CD4-positive, alpha-beta memory T cell (primary cell): ENCODE measurements around the gene NPY2R. TPM values are rescaled to one million over a fixed set of nuclear protein-coding genes. Genes with fewer than 3 reads are reported as not detected.

Source experiments
- CTCF ChIA-PET: fragments of 350-600 bp; sonication (Branson Sonifier 250); formaldehyde crosslinking; loops from one replicate; lab custom pipeline; 2021; ENCODE audit warnings: inconsistent platforms; ENCODE audit not compliant: partially characterized antibody; lab: Charles Lee
- POLR2A ChIA-PET: fragments of 350-600 bp; sonication (Branson Sonifier 250); formaldehyde crosslinking; loops from one replicate; lab custom pipeline; 2021; ENCODE audit not compliant: partially characterized antibody; lab: Charles Lee
- DNase-seq, 5 donors: peaks; one replicate each; pipeline versions ENCODE4 v3.0.0 to v3.0.0-alpha.2; 2020 to 2022; ENCODE audit warnings: mixed read lengths in 1 of 5
- H3K27ac ChIP-seq: one replicate; pipeline ENCODE4 v1.7.0; 2013; ENCODE audit warnings: low read depth, low read length
- H3K27me3 ChIP-seq: 2 replicates; pipeline ENCODE4 v1.7.0; 2013; ENCODE audit warnings: mild to moderate bottlenecking, low read length, moderate library complexity; ENCODE audit not compliant: insufficient read depth
- H3K36me3 ChIP-seq: 2 replicates; pipeline ENCODE4 v1.7.0; 2013; ENCODE audit warnings: mild to moderate bottlenecking, low read length, moderate library complexity; ENCODE audit not compliant: insufficient read depth
- H3K4me1 ChIP-seq: 2 replicates; pipeline ENCODE4 v1.7.0; 2013; ENCODE audit warnings: mild to moderate bottlenecking, low read length, moderate library complexity; ENCODE audit not compliant: insufficient read depth
- H3K4me3 ChIP-seq, 2 donors: one replicate each; pipeline ENCODE4 v1.7.0; 2013; ENCODE audit warnings: low read length in 2 of 2, mild to moderate bottlenecking in 1 of 2
- H3K9me3 ChIP-seq, 2 donors: one replicate each; pipeline ENCODE4 v1.7.0; 2013; ENCODE audit warnings: low read length in 2 of 2, control low read depth in 1 of 2; ENCODE audit not compliant: control insufficient read depth in 1 of 2
- H3K27ac Mint-ChIP-seq, 7 donors: one replicate each; pipeline ENCODE4 v1.8.0; 2020 to 2021; ENCODE audit warnings: mixed read lengths in 7 of 7, mild to moderate bottlenecking in 6 of 7, inconsistent platforms in 3 of 7, moderate library complexity in 3 of 7
- H3K27me3 Mint-ChIP-seq, 2 donors: one replicate each; pipeline ENCODE4 v1.8.0; 2020 to 2021; ENCODE audit warnings: mixed read lengths in 2 of 2
- H3K36me3 Mint-ChIP-seq, 2 donors: one replicate each; pipeline ENCODE4 v1.8.0; 2020 to 2021; ENCODE audit warnings: mixed read lengths in 2 of 2, inconsistent platforms in 1 of 2, mild to moderate bottlenecking in 1 of 2
- H3K4me1 Mint-ChIP-seq, 4 donors: one replicate each; pipeline ENCODE4 v1.8.0; 2020 to 2021; ENCODE audit warnings: mixed read lengths in 4 of 4, mild to moderate bottlenecking in 1 of 4
- H3K4me3 Mint-ChIP-seq, 8 donors: one replicate each; pipeline ENCODE4 v1.8.0; 2020 to 2021; ENCODE audit warnings: mixed read lengths in 8 of 8, mild to moderate bottlenecking in 7 of 8, moderate library complexity in 6 of 8, inconsistent platforms in 3 of 8
- H3K9me3 Mint-ChIP-seq, 8 donors: one replicate each; pipeline ENCODE4 v1.8.0; 2020 to 2021; ENCODE audit warnings: mixed read lengths in 8 of 8, mild to moderate bottlenecking in 5 of 8, inconsistent platforms in 3 of 8, moderate library complexity in 1 of 8
- intact Hi-C: fragments of 100-400 bp; cut with micrococcal nuclease; formaldehyde crosslinking; loops from one replicate; pipeline ENCODE4 v1.15.1; 2023
- polyA plus RNA-seq, 2 donors: library from polyadenylated mRNA; unstranded; fragments of 300-500 nt; fragmentation: Illumina TruSeq; gene quantifications; one replicate each; pipeline ENCODE4 v1.2.3, GENCODE V29; 2021
- total RNA-seq, 2 experiments: library from RNA; stranded (reverse); gene quantifications; one replicate each; pipeline ENCODE4 v1.2.3, GENCODE V29; 2021

NPY2R gene
- total and polyA plus RNA-seq, 4 experiments from 2014 or later = not detected

GRCh38 chr4:155186972-155187371, 21.5 kb upstream of the NPY2R start:
- H3K4me3 Mint-ChIP-seq = no peak overlapping the region
- H3K4me3 ChIP-seq = no peak overlapping the region
- peaks cover 0 to 4% (median 0%) of the 10 kb centered on the region in 8 donors for H3K9me3 Mint-ChIP-seq
- H3K4me1 Mint-ChIP-seq = no peaks in the 10 kb centered on the region
- ChIA-PET CTCF (no interaction called here), POLR2A (no interaction called here)
- intact Hi-C loops = no loop called here
- H3K27me3 Mint-ChIP-seq = no peaks in the 10 kb centered on the region
- no peak overlapping the region for H3K27ac ChIP-seq
- H3K36me3 ChIP-seq = no peaks in the 10 kb centered on the region
- no peaks in the 10 kb centered on the region for H3K36me3 Mint-ChIP-seq
- H3K4me1 ChIP-seq = no peaks in the 10 kb centered on the region
- no peak overlapping the region for H3K27ac Mint-ChIP-seq
- no peak for DNase-seq
- H3K27me3 ChIP-seq = no peaks in the 10 kb centered on the region
- no peaks in the 10 kb centered on the region for H3K9me3 ChIP-seq

DNA sequence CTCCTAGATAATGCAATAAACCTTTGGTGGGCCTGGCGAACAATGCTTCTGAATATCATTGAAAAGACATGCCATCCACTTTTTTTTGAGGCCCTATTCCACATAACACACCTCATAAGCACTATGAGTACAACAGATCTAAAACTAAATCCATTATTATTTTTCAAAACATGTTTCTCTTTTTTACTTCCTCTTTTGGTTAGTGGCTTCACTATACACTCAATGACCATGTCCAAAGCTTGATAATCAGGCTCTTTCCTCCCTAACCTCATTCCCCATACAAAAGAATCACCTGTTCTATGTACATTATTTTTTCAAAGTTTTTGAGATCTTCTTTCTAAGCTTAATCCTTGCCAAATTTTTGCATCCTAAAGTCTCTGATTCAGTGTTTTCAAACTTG, 20.4 kb upstream of the NPY2R start:
- no peak overlapping the region for H3K4me3 Mint-ChIP-seq
- Histone ChIP-seq H3K4me1 (no peaks in the 10 kb centered on the region), H3K9me3 (no peaks in the 10 kb centered on the region), H3K36me3 (no peaks in the 10 kb centered on the region), H3K27me3 (no peaks in the 10 kb centered on the region), H3K4me3 (no peak overlapping the region), H3K27ac (no peak overlapping the region)
- no peak overlapping the region for H3K27ac Mint-ChIP-seq
- no peaks in the 10 kb centered on the region for H3K27me3 Mint-ChIP-seq
- peaks cover 0 to 2% (median 0%) of the 10 kb centered on the region in 8 donors for H3K9me3 Mint-ChIP-seq
- no peak for DNase-seq
- ChIA-PET POLR2A (no interaction called here), CTCF (no interaction called here)
- intact Hi-C loops = no loop called here
- H3K4me1 Mint-ChIP-seq = no peaks in the 10 kb centered on the region
- H3K36me3 Mint-ChIP-seq = no peaks in the 10 kb centered on the region

GRCh38 chr4:155190099-155190498, 18.3 kb upstream of the NPY2R start:
- ChIA-PET CTCF (no interaction called here), POLR2A (no interaction called here)
- no peak for DNase-seq
- Mint-ChIP-seq H3K4me3 (no peak overlapping the region), H3K27me3 (no peaks in the 10 kb centered on the region), H3K36me3 (no peaks in the 10 kb centered on the region), H3K4me1 (no peaks in the 10 kb centered on the region), H3K9me3 (peaks cover 0 to 1% (median 0%) of the 10 kb centered on the region in 8 donors), H3K27ac (no peak overlapping the region)
- no peak overlapping the region for H3K4me3 ChIP-seq
- no peaks in the 10 kb centered on the region for H3K4me1 ChIP-seq
- no peak overlapping the region for H3K27ac ChIP-seq
- no peaks in the 10 kb centered on the region for H3K27me3 ChIP-seq
- no peaks in the 10 kb centered on the region for H3K36me3 ChIP-seq
- H3K9me3 ChIP-seq = no peaks in the 10 kb centered on the region
- intact Hi-C loops = no loop called here

DNA sequence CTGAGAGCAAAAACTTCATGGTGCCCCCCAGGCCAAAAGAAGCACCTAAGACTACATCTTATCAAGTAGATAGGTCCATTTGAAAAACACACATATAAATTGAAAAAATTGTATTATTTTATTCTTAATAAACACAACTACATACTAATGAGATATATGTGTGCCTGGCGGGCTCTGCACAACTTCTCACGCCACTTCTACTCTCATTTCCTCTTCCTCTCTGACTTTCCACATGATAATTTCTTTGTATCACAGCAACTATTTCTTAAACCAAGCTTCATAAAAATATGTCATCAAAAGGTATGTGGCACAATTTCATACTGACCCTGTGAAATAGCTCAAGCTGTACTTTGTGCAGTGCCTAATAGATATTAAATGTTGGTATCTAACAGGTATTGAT, 10.7 kb upstream of the NPY2R start:
- Histone ChIP-seq H3K4me3 (no peak overlapping the region), H3K36me3 (no peaks in the 10 kb centered on the region), H3K4me1 (no peaks in the 10 kb centered on the region), H3K27ac (no peak overlapping the region), H3K27me3 (no peaks in the 10 kb centered on the region), H3K9me3 (no peaks in the 10 kb centered on the region)
- ChIA-PET POLR2A (no interaction called here), CTCF (no interaction called here)
- H3K36me3 Mint-ChIP-seq = no peaks in the 10 kb centered on the region
- H3K4me1 Mint-ChIP-seq = no peaks in the 10 kb centered on the region
- H3K4me3 Mint-ChIP-seq = no peak overlapping the region
- DNase-seq = no peak
- H3K9me3 Mint-ChIP-seq = peaks cover 0 to 3% (median 0%) of the 10 kb centered on the region in 8 donors
- H3K27ac Mint-ChIP-seq = no peak overlapping the region
- intact Hi-C loops = no loop called here
- H3K27me3 Mint-ChIP-seq = peaks cover 0 to 2% of the 10 kb centered on the region in 2 donors

DNA sequence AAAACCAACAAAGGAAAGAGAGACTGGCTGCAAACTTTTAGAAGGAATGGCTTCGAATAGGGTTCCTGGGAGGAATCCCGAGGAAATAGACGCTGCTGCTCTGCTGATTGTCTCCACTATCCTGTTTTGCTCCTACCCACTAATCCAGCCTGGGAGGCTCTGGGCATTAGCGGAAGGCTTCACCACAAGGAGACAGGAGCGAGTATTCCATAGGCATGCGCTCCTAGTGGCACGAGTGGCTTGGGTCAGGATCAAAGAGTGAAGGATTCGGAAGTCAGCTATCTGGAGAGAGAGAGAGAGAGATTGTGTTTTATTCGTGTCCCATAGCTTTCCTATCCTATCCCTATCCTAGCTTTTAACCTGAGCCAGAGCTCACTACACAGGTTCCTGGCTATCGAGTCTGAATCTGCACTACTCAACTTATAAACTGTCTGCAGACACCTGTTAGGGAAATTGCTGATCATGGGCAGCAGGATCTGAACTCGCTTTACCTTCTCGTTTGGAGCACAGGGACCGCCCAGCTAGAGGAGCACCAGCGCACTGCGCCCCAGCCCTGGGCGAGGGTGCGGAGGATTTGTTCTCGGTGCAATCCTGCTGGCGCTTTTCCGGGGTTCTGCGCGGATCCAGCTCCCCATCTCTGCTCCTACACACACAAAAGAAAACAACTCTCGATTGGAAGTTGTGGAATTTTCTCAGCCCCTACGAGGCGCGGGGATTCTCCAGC, 740 bp upstream of the NPY2R start:
- peaks cover 0 to 5% (median 0%) of the 10 kb centered on the region in 8 donors for H3K9me3 Mint-ChIP-seq
- Histone ChIP-seq H3K9me3 (no peaks in the 10 kb centered on the region), H3K36me3 (no peaks in the 10 kb centered on the region), H3K4me1 (no peaks in the 10 kb centered on the region), H3K4me3 (no peak overlapping the region), H3K27me3 (no peaks in the 10 kb centered on the region), H3K27ac (no peak overlapping the region)
- POLR2A ChIA-PET = no interaction called here
- H3K4me3 Mint-ChIP-seq = no peak overlapping the region
- intact Hi-C loops = no loop called here
- CTCF ChIA-PET = no interaction called here
- DNase-seq = no peak
- peaks cover 0 to 2% (median under 1%) of the 10 kb centered on the region in 4 donors for H3K4me1 Mint-ChIP-seq
- peaks cover 17 to 18% of the 10 kb centered on the region in 2 donors for H3K27me3 Mint-ChIP-seq
- no peaks in the 10 kb centered on the region for H3K36me3 Mint-ChIP-seq
- H3K27ac Mint-ChIP-seq = no peak overlapping the region

- ChIA-PET POLR2A (no interaction called here), CTCF (no interaction called here)
- Histone ChIP-seq H3K27ac (no peak overlapping the region), H3K4me1 (no peaks in the 10 kb centered on the region), H3K4me3 (no peak overlapping the region), H3K27me3 (no peaks in the 10 kb centered on the region), H3K9me3 (no peaks in the 10 kb centered on the region), H3K36me3 (no peaks in the 10 kb centered on the region)
- intact Hi-C loops = no loop called here
- Mint-ChIP-seq H3K4me3 (no peak overlapping the region), H3K27ac (no peak overlapping the region), H3K36me3 (no peaks in the 10 kb centered on the region), H3K9me3 (peaks cover 0 to 3% (median 0%) of the 10 kb centered on the region in 8 donors), H3K4me1 (no peaks in the 10 kb centered on the region), H3K27me3 (no peaks in the 10 kb centered on the region)
- no peak for DNase-seq
Measured at GRCh38 chr4:155220025-155220424, 11.6 kb downstream of the NPY2R start.

DNA sequence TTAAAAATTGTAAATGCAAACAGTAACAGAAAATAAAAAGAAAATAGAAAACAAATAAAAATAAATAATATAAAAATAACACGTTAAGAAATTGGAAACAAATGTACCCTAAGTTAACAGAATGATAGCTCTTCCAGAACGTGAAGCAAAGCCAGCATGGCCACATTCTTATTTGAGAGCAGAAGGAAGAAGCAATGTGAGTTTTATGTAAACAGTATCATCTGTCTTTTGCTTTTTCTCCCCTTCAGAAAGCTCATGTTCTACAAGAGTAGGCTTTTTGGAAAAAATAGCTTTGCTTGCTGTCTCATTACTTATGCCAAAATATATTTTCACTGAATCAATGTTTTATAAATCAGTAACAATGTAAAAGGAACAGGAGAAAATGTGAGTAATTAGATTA, 18.7 kb downstream of the NPY2R start:
- Histone ChIP-seq H3K9me3 (no peaks in the 10 kb centered on the region), H3K27ac (no peak overlapping the region), H3K36me3 (no peaks in the 10 kb centered on the region), H3K4me3 (no peak overlapping the region), H3K27me3 (no peaks in the 10 kb centered on the region), H3K4me1 (no peaks in the 10 kb centered on the region)
- CTCF ChIA-PET = no interaction called here
- H3K27me3 Mint-ChIP-seq = no peaks in the 10 kb centered on the region
- no peak overlapping the region for H3K27ac Mint-ChIP-seq
- no peaks in the 10 kb centered on the region for H3K9me3 Mint-ChIP-seq
- POLR2A ChIA-PET = no interaction called here
- intact Hi-C loops = no loop called here
- H3K4me3 Mint-ChIP-seq = no peak overlapping the region
- no peak for DNase-seq
- H3K36me3 Mint-ChIP-seq = no peaks in the 10 kb centered on the region
- no peaks in the 10 kb centered on the region for H3K4me1 Mint-ChIP-seq
